Muscle layer of colon (tissue), 2 donors: ENCODE measurements around the gene CRB1.

Source experiments
- H3K27ac ChIP-seq: one replicate; pipeline ENCODE4 v1.7.0; 2013; ENCODE audit warnings: low read depth, mild to moderate bottlenecking, low read length, moderate library complexity
- H3K27me3 ChIP-seq, 2 donors: one replicate each; pipeline ENCODE4 v1.7.0; 2013; ENCODE audit warnings: low read length in 2 of 2, mild to moderate bottlenecking in 2 of 2; ENCODE audit not compliant: insufficient read depth in 2 of 2, control insufficient read depth in 1 of 2
- H3K36me3 ChIP-seq: one replicate; pipeline ENCODE4 v1.7.0; 2013; ENCODE audit warnings: mild to moderate bottlenecking, low read length; ENCODE audit not compliant: insufficient read depth
- H3K4me1 ChIP-seq: one replicate; pipeline ENCODE4 v1.7.0; 2013; ENCODE audit warnings: mild to moderate bottlenecking, low read length; ENCODE audit not compliant: insufficient read depth
- H3K4me3 ChIP-seq, 2 donors: one replicate each; pipeline ENCODE4 v1.7.0; 2013; ENCODE audit warnings: low read length in 2 of 2, low read depth in 1 of 2, mild to moderate bottlenecking in 1 of 2, moderate library complexity in 1 of 2
- H3K9ac ChIP-seq: one replicate; pipeline ENCODE4 v1.7.0; 2013; ENCODE audit warnings: low read length
- H3K9me3 ChIP-seq: one replicate; pipeline ENCODE4 v1.7.0; 2013; ENCODE audit warnings: mild to moderate bottlenecking, low read length
- donor health status: abdominal sarcoma.
- donor health status: Adenocarcinoma of cecum.

Gene CRB1

GRCh38 chr1:197515421-197515820, 247.4 kb downstream of the CRB1 start:
- Histone ChIP-seq H3K9me3 (no peaks in the 10 kb centered on the region), H3K4me1 (no peaks in the 10 kb centered on the region), H3K27me3 (no peaks in the 10 kb centered on the region), H3K9ac (no peak overlapping the region), H3K36me3 (no peaks in the 10 kb centered on the region), H3K4me3 (no peak overlapping the region), H3K27ac (no peak overlapping the region)

GRCh38 chr1:197519741-197520334, 251.8 kb downstream of the CRB1 start:
- no peaks in the 10 kb centered on the region for H3K9me3 ChIP-seq
- H3K9ac ChIP-seq: no peak overlapping the region
- no peak overlapping the region for H3K4me3 ChIP-seq
- no peaks in the 10 kb centered on the region for H3K36me3 ChIP-seq
- no peaks in the 10 kb centered on the region for H3K4me1 ChIP-seq
- H3K27ac ChIP-seq: no peak overlapping the region
- H3K27me3 ChIP-seq: no peaks in the 10 kb centered on the region

GRCh38 chr1:197521118-197521739, 253.2 kb downstream of the CRB1 start:
- no peaks in the 10 kb centered on the region for H3K27me3 ChIP-seq
- H3K27ac ChIP-seq: no peak overlapping the region
- H3K9ac ChIP-seq: no peak overlapping the region
- H3K36me3 ChIP-seq: no peaks in the 10 kb centered on the region
- H3K9me3 ChIP-seq: no peaks in the 10 kb centered on the region
- no peaks in the 10 kb centered on the region for H3K4me1 ChIP-seq
- no peak overlapping the region for H3K4me3 ChIP-seq

GRCh38 chr1:197526736-197527371, 258.8 kb downstream of the CRB1 start:
- Histone ChIP-seq H3K9me3 (no peaks in the 10 kb centered on the region), H3K4me3 (no peak overlapping the region), H3K27ac (no peak overlapping the region), H3K4me1 (no peaks in the 10 kb centered on the region), H3K36me3 (no peaks in the 10 kb centered on the region), H3K9ac (no peak overlapping the region), H3K27me3 (no peaks in the 10 kb centered on the region)
